AG09319 (cell line): ENCODE results near the gene CD83.

Source experiments
- DNase-seq: peaks from one replicate; pipeline ENCODE4 v3.0.0-alpha.2; 2010; ENCODE audit warnings: low read depth; ENCODE audit errors: extremely low read depth
- CTCF ChIP-seq: IDR thresholded peaks from 2 replicates; pipeline ENCODE4 v1.5.1; 2011; ENCODE audit warnings: low read depth, mild to moderate bottlenecking, inconsistent platforms, low read length, moderate library complexity

The CD83 gene

GRCh38 chr6:14113976-14114375 is 3.6 kb upstream of the CD83 start:
- no peak for DNase-seq
- no peak for TF ChIP-seq CTCF

GRCh38 chr6:14118091-14118439 is 493 bp downstream of the CD83 start:
- TF ChIP-seq CTCF, result no peak
- DNase-seq, result no peak

GRCh38 chr6:14118446-14118845 is 874 bp downstream of the CD83 start:
- DNase-seq, result no peak
- TF ChIP-seq CTCF, result no peak

GRCh38 chr6:14119784-14120183 is 2.2 kb downstream of the CD83 start:
- no peak for DNase-seq
- TF ChIP-seq CTCF, result no peak

- TF ChIP-seq CTCF, result no peak
- no peak for DNase-seq
Observed at GRCh38 chr6:14120546-14120945, 3.0 kb downstream of the CD83 start.

- DNase-seq, result no peak
- TF ChIP-seq CTCF, result no peak
Observed at GRCh38 chr6:14121936-14122344, 4.4 kb downstream of the CD83 start.

GRCh38 chr6:14123386-14124111 is 6.0 kb downstream of the CD83 start:
- DNase-seq, result no peak
- no peak for TF ChIP-seq CTCF
